ENCODE results near the gene FBXW8. TPM values are rescaled to one million over a fixed set of nuclear protein-coding genes. Genes with fewer than 3 reads are reported as not detected.

Gene FBXW8
- total RNA-seq, 3 donors from 2014 or later (not counting 1 experiment from before 2014, with no cell fraction given) = 11.5 to 16.0 (median 13.5) TPM

DNA sequence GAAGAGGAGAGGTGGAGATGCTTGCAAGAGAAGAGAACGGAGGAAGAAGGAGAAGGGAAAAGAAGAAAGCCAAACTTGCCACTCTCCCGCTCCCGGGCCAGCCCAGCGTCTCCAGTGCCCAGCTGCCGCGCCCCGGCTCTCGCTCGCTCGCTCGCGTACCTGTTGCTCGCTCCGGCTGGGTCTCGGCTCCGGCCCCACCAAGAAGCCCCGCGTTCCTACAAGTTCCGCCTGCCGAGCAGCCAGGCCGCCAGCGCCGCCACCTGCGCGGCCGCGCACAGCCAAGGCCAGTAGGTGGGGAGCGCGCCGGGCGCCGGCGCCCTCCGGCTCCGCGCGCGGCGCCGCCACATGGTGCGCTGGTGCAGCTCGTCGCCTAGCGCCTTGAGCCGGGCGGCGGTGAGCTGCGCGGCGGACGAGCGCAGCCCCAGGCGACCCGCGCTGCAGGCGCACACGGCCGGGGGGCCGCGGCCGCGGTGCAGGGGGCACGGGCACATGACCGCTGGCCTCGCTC is 29.9 kb upstream of the FBXW8 start:
- H3K4me3 ChIP-seq (ENCODE audit: low read length) = peak overlapping the region; percentile 12
- TF ChIP-seq CTCF (IDR thresholded peaks at IDR 0.05) = no peak
- H3K36me3 ChIP-seq (ENCODE audit: control insufficient read depth, insufficient read depth, low read length) = no peaks in the 10 kb centered on the region
- DNase-seq (peak in 1 of 2 donors; percentile 56), ATAC-seq (peak; percentile 24 to 76 (median 28))
- H3K27ac ChIP-seq (ENCODE audit: low read length) = no peak overlapping the region
- Mint-ChIP-seq H3K36me3 (no peaks in the 10 kb centered on the region), H3K27me3 (ENCODE audit: low read depth in 2 of 2) (peaks cover 68 to 83% of the 10 kb centered on the region in 2 donors), H3K27ac (no peak overlapping the region), H3K4me3 (peak overlapping the region; percentile 55), H3K9me3 (no peaks in the 10 kb centered on the region), H3K4me1 (peaks cover 18 to 25% of the 10 kb centered on the region in 2 donors)
- intact Hi-C loops (cut with micrococcal nuclease) = no loop called here
- H3K9me3 ChIP-seq (ENCODE audit: control insufficient read depth, insufficient read depth, low read length) = no peaks in the 10 kb centered on the region
- peaks cover 46% of the 10 kb centered on the region for H3K27me3 ChIP-seq (ENCODE audit: control insufficient read depth, insufficient read depth, low read length)
- under 1% methylated on average over 65 of the region's 65 CpGs for WGBS (ENCODE audit: insufficient coverage)
- H3K4me1 ChIP-seq (ENCODE audit: control insufficient read depth, insufficient read depth, low read length) = peaks cover 31% of the 10 kb centered on the region

- peaks cover 31% of the 10 kb centered on the region for H3K4me1 ChIP-seq (ENCODE audit: control insufficient read depth, insufficient read depth, low read length)
- no peaks in the 10 kb centered on the region for H3K9me3 Mint-ChIP-seq
- H3K27ac Mint-ChIP-seq = no peak within 1 kb of the TSS
- H3K27ac ChIP-seq (ENCODE audit: low read length) = no peak within 1 kb of the TSS
- peaks cover 18 to 25% of the 10 kb centered on the region in 2 donors for H3K4me1 Mint-ChIP-seq
- no peaks in the 10 kb centered on the region for H3K36me3 ChIP-seq (ENCODE audit: control insufficient read depth, insufficient read depth, low read length)
- WGBS (ENCODE audit: insufficient coverage) = under 1% methylated on average over 49 of the region's 49 CpGs
- peak within 1 kb of the TSS; percentile 55 for H3K4me3 Mint-ChIP-seq
- peak within 1 kb of the TSS; percentile 12 for H3K4me3 ChIP-seq (ENCODE audit: low read length)
- peaks cover 63 to 78% of the 10 kb centered on the region in 2 donors for H3K27me3 Mint-ChIP-seq (ENCODE audit: low read depth in 2 of 2)
- no peaks in the 10 kb centered on the region for H3K9me3 ChIP-seq (ENCODE audit: control insufficient read depth, insufficient read depth, low read length)
- intact Hi-C loops (cut with micrococcal nuclease) = no loop called here
- peaks cover 43% of the 10 kb centered on the region for H3K27me3 ChIP-seq (ENCODE audit: control insufficient read depth, insufficient read depth, low read length)
- DNase-seq (no peak), ATAC-seq (peak in 1 of 3 donors; percentile 5)
- H3K36me3 Mint-ChIP-seq = no peaks in the 10 kb centered on the region
- TF ChIP-seq CTCF (IDR thresholded peaks at IDR 0.05) = no peak
Observed at GRCh38 chr12:116881325-116881876, 29.3 kb upstream of the FBXW8 start, which contains the start of gene HRK. Gene HRK (minus strand): TSS chr12:116881441. CDS start chr12:116881307, 134 bp downstream.

GRCh38 chr12:116881877-116882507 is 28.8 kb upstream of the FBXW8 start:
- H3K27me3 ChIP-seq (ENCODE audit: control insufficient read depth, insufficient read depth, low read length) = peaks cover 41% of the 10 kb centered on the region
- no peak overlapping the region for H3K27ac Mint-ChIP-seq

More at GRCh38 chr12:116881877-116882507, 28.8 kb upstream of the FBXW8 start:
- no peak for TF ChIP-seq CTCF (IDR thresholded peaks at IDR 0.05)
- 5% methylated on average over 29 of the region's 29 CpGs for WGBS (ENCODE audit: insufficient coverage)
- no peaks in the 10 kb centered on the region for H3K9me3 ChIP-seq (ENCODE audit: control insufficient read depth, insufficient read depth, low read length)
- intact Hi-C loops (cut with micrococcal nuclease) = no loop called here
- DNase-seq (no peak), ATAC-seq (no peak)
- H3K4me3 ChIP-seq (ENCODE audit: low read length) = no peak overlapping the region
- H3K4me1 ChIP-seq (ENCODE audit: control insufficient read depth, insufficient read depth, low read length) = peaks cover 31% of the 10 kb centered on the region
- H3K9me3 Mint-ChIP-seq = no peaks in the 10 kb centered on the region
- H3K27ac ChIP-seq (ENCODE audit: low read length) = no peak overlapping the region
- H3K36me3 ChIP-seq (ENCODE audit: control insufficient read depth, insufficient read depth, low read length) = no peaks in the 10 kb centered on the region
- H3K36me3 Mint-ChIP-seq = no peaks in the 10 kb centered on the region
- peaks cover 18 to 25% of the 10 kb centered on the region in 2 donors for H3K4me1 Mint-ChIP-seq
- peak overlapping the region; percentile 17 for H3K4me3 Mint-ChIP-seq
- peaks cover 58 to 75% of the 10 kb centered on the region in 2 donors for H3K27me3 Mint-ChIP-seq (ENCODE audit: low read depth in 2 of 2)
